Heart right ventricle (tissue), 16 donors: ENCODE measurements around the gene MICAL3. TPM values are rescaled to one million over a fixed set of nuclear protein-coding genes. Genes with fewer than 3 reads are reported as not detected.
A peak's percentile ranks its signal among the peaks of the same experiment; 100 is the strongest.

Experiments
- ATAC-seq, 8 donors: fragments of 200-7000 bp; cut with Tn5 transposase; one replicate each; pipeline ENCODE4 v1.9.1; 2020; ENCODE audit warnings: mild to moderate bottlenecking in 8 of 8, moderate library complexity in 8 of 8, moderate number of reproducible peaks in 1 of 8
- DNase-seq, 2 donors: peaks; one replicate each; pipeline ENCODE4 v3.0.0-alpha.2; 2020
- H3K27ac ChIP-seq, 10 donors: fragments of 200-600 bp; sonication (generic) in 2 of 10; one replicate each; pipeline versions ENCODE4 v1.5.0 to v1.8.0; 2020 to 2022; ENCODE audit warnings: mild to moderate bottlenecking in 3 of 10
- H3K27me3 ChIP-seq, 7 donors: fragments of 200-600 bp; one replicate each; pipeline ENCODE4 v1.8.0; 2021 to 2022; ENCODE audit warnings: mild to moderate bottlenecking in 2 of 7
- H3K36me3 ChIP-seq, 9 donors: fragments of 200-600 bp; sonication (generic) in 1 of 9; one replicate each; pipeline versions ENCODE4 v1.5.0 to v1.8.0; 2020 to 2022; ENCODE audit warnings: mild to moderate bottlenecking in 2 of 9
- H3K4me1 ChIP-seq, 9 donors: fragments of 200-600 bp; sonication (generic) in 1 of 9; one replicate each; pipeline versions ENCODE4 v1.5.0 to v1.8.0; 2020 to 2022; ENCODE audit warnings: mild to moderate bottlenecking in 4 of 9
- H3K4me3 ChIP-seq, 10 donors: fragments of 200-600 bp; sonication (generic) in 2 of 10; one replicate each; pipeline versions ENCODE4 v1.5.0 to v1.8.0; 2020 to 2022; ENCODE audit warnings: mild to moderate bottlenecking in 7 of 10, moderate library complexity in 2 of 10
- H3K9me3 ChIP-seq, 11 donors: fragments of 200-600 bp in 10 of 11; sonication (generic) in 2 of 11; one replicate each; pipeline versions ENCODE4 v1.5.0 to v1.8.0; 2013 to 2022; ENCODE audit warnings: mild to moderate bottlenecking in 2 of 11, control low read depth in 1 of 11, moderate library complexity in 1 of 11
- WGBS, 2 donors: extraction: QIAGEN DNeasy Blood & Tissue Kit; methylation state at CpG; one replicate each; pipeline ENCODE4 v1.1.7; 2013; ENCODE audit warnings: inconsistent platforms in 1 of 2; 5-methylcytosine and 5-hydroxymethylcytosine counted together
- intact Hi-C, 10 donors: fragments of 100-400 bp; cut with DNase I; formaldehyde crosslinking; loops; one replicate each; pipeline versions ENCODE4 v1.11.1 to v1.14.2; 2022
- polyA plus RNA-seq, 2 donors: library from polyadenylated mRNA; stranded (reverse); fragments of 200-250 nt; gene quantifications; one replicate each; pipeline ENCODE4 v1.2.3, GENCODE V29; 2013
- total RNA-seq, 10 donors: library from RNA; stranded (reverse); fragmentation: NEBNext Ultra II Directional in 3 of 10; extraction: Animal tissue kit (Norgen Biotek cat#: 25700) in 3 of 10; gene quantifications; one replicate each; pipeline versions ENCODE4 v1.2.1 to v1.2.4, GENCODE V29; 2021 to 2023
- TF ChIP-seq, protein P1 (sequence below), 9 donors: fragments of 200-600 bp; sonication (generic) in 2 of 9; IDR thresholded peaks; one replicate each; pipeline versions ENCODE4 v1.5.0 to v1.8.0; 2021 to 2022; ENCODE audit warnings: antibody characterized with exemption in 9 of 9, mild to moderate bottlenecking in 5 of 9, moderate library complexity in 1 of 9
- donor health status: Arrhythmogenic right ventricular cardiomyopathy.
- donor health status: ischemic (EF 13 %, LVEDD 7.1; RV severe dilation, severe dysfunction).
- donor health status: healthy with polysubstance abuse.
- donor health status: DM: no; HTN: yes; CAD: no.
- donor health status: DM: no; HTN: no; CAD: no.
- donor health status: ischemic (EF 25% LVEDD 6.9; RV normal size, moderate dysfunction).
- donor health status: ischemic (EF 25% LVEDD 5.7; RV mildly dilated, moderate dysfunction).
- donor health status: healthy.
- donor health status: DM: yes; HTN: yes; CAD: no.
- donor health status: Ischemic cardiomyopathy.
- donor health status: ischemic (EF 35%, LVEDD 5.7; RV mildly dilated, moderate dysfunction).
- donor health status: nonischemic (EF 11% LVEDD 7.7; RV severe dilation, severe dysfunction).
- donor health status: DM: yes; HTN: yes; CAD: no.
- donor health status: PGD.
- donor health status: ischemic (EF 29% LVEDD 5.4; RV normal size, mild dysfunction).
- donor health status: nonischemic (EF 23%, LVEDD 6.1; RV moderate dilation, normal function).

The MICAL3 gene
- total and polyA plus RNA-seq, 12 donors = 13.2 to 137 (median 109) TPM

GRCh38 chr22:17775781-17776465, 248.4 kb downstream of the MICAL3 start:
- Histone ChIP-seq H3K27me3 (no peaks in the 10 kb centered on the region), H3K36me3 (no peaks in the 10 kb centered on the region), H3K27ac (peak overlapping the region in 3 of 10 donors; percentile 57 to 98 (median 82)), H3K4me3 (no peak overlapping the region), H3K4me1 (peaks cover 3 to 71% (median 20%) of the 10 kb centered on the region in 9 donors), H3K9me3 (no peaks in the 10 kb centered on the region)
- ATAC-seq (no peak), DNase-seq (no peak)
- intact Hi-C loops = loop anchor here in 1 of 10 donors (5.0 to 10.0 kb wide), 2 partner anchors 34 to 141 kb away; partner anchors contain the start of gene BCL2L13
- TF ChIP-seq, protein P1, sequence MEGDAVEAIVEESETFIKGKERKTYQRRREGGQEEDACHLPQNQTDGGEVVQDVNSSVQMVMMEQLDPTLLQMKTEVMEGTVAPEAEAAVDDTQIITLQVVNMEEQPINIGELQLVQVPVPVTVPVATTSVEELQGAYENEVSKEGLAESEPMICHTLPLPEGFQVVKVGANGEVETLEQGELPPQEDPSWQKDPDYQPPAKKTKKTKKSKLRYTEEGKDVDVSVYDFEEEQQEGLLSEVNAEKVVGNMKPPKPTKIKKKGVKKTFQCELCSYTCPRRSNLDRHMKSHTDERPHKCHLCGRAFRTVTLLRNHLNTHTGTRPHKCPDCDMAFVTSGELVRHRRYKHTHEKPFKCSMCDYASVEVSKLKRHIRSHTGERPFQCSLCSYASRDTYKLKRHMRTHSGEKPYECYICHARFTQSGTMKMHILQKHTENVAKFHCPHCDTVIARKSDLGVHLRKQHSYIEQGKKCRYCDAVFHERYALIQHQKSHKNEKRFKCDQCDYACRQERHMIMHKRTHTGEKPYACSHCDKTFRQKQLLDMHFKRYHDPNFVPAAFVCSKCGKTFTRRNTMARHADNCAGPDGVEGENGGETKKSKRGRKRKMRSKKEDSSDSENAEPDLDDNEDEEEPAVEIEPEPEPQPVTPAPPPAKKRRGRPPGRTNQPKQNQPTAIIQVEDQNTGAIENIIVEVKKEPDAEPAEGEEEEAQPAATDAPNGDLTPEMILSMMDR (IDR thresholded peaks at IDR 0.05) = no peak
- 91% methylated on average over 10 of the region's 10 CpGs for WGBS, 2 donors

GRCh38 chr22:17774926-17775685, 249.3 kb downstream of the MICAL3 start:
- Histone ChIP-seq H3K4me3 (peak overlapping the region in 7 of 10 donors; percentile 71 to 81 (median 76)), H3K27me3 (no peaks in the 10 kb centered on the region), H3K36me3 (no peaks in the 10 kb centered on the region), H3K4me1 (peaks cover 3 to 76% (median 20%) of the 10 kb centered on the region in 9 donors), H3K27ac (peak overlapping the region in 3 of 10 donors; percentile 66 to 98 (median 66)), H3K9me3 (no peaks in the 10 kb centered on the region)
- intact Hi-C loops = loop anchor here in 1 of 10 donors (5.0 to 10.0 kb wide), 2 partner anchors 33 to 140 kb away; partner anchors contain the start of gene BCL2L13
- no peak for DNase-seq
- ATAC-seq = no peak
- TF ChIP-seq, protein P1 (IDR thresholded peaks at IDR 0.05) = no peak
- WGBS, 2 donors = 76 to 79% methylated on average over 27 of the region's 27 CpGs

DNA sequence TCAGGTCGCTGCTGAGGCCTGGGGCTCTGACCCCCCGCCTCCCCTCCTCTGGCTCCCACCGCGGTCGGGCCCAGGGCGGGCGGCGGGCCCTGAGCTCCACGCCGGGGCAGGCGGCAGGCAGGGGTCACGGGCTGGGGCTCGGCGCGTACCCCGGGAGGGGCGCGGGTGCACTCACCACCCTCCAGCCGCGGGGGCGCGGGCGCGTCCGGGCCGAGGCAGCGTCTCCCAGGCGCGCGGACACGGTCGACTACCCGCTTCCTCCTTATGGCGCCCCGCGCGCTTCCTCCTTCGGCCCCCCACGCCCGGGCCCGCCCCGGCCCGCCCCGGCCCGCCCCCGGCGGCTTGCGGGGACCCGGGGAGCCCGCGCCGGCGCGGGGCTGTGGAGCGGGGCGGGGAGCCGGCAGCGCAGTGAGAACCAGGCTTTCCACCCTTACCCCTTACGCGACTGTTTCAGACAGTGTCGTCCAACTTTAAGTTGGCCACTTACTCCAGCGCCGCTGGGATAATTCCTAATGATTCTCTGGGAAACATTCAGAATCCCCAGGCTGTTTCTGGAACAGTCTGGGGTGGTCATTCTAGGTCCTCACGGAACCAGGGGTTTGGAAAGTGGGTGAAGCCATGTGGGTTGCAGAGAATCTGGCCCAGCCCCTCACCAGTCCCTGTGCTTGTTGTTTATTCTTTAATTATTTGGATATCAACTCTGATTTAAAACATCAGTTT, 250.0 kb downstream of the MICAL3 start, which contains the start of gene BID:
TSS of gene BID (minus strand) at position 264 of the 720 bp plus-strand sequence. CDS start 24,353 bp downstream, outside the sequence.
- peak within 1 kb of the TSS; percentile 29 to 98 (median 73) for H3K27ac ChIP-seq
- WGBS, 2 donors = 2 to 3% methylated on average over 21 to 64 of the region's 64 CpGs
- intact Hi-C loops = loop anchor here in 1 of 10 donors (10.0 kb wide), 1 partner anchor 140 kb away; the partner anchor contains the start of gene BCL2L13
- H3K27me3 ChIP-seq = no peaks in the 10 kb centered on the region
- H3K36me3 ChIP-seq = no peaks in the 10 kb centered on the region
- peak; percentile 54 to 60 for DNase-seq
- peaks cover 3 to 83% (median 20%) of the 10 kb centered on the region in 9 donors for H3K4me1 ChIP-seq
- no peaks in the 10 kb centered on the region for H3K9me3 ChIP-seq
- ATAC-seq = peak in 7 of 8 donors; percentile 14 to 70 (median 46)
- H3K4me3 ChIP-seq = peak within 1 kb of the TSS; percentile 30 to 81 (median 73)
- TF ChIP-seq, protein P1 (IDR thresholded peaks at IDR 0.05) = no peak
